ENCODE data around the gene LAMA2. TPM values are rescaled to one million over a fixed set of nuclear protein-coding genes. Genes with fewer than 3 reads are reported as not detected.

Gene LAMA2
- polyA plus RNA-seq, 1 of the 3 experiments (the other 2 are of a cell fraction), result 0.92 TPM

DNA sequence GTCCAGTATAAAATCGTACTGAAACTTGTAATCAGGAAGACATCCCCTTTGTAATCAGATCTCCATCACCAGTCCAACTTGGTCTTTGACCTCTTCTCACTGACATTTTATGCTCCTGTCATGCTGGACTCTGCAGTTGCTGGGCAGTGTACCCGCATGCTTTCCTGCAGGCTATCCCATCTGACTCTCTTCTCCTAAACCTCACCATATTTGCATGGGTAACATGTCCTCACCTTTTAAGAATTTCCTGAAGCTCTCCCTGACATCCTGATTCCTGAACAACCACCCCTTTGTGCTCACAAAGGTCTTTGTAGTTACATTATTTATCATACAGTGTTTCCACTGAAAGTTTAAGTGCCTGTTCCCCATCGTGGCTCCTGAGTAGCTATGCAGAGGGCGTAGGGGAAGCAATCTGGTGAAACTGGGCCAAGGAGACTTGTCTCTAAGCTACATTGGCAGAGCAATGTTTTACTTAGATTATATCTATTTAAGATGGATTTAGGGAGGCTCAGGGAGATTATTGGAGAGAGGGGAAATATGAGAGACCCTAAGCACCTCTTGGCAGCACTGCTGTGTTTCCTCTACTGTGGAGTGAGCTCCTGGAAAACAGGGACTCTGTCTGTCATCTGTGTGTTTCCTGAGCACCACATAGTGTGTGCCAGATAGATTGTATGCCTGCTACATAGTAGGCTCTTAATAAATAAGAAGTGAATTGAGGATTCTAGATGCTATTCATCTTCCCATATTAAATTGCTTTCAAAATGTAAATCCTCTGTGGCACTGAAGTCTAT, 124.0 kb downstream of the LAMA2 start:
- Histone ChIP-seq H2AFZ (ENCODE audit: low read depth) (no peak overlapping the region), H3K79me2 (ENCODE audit: insufficient read depth) (no peaks in the 10 kb centered on the region), H3F3A (replicated peaks; ENCODE audit: insufficient read depth) (no peaks in the 10 kb centered on the region), H4K20me1 (ENCODE audit: insufficient read depth) (no peaks in the 10 kb centered on the region), H3K4me2 (no peak overlapping the region), H3K36me3 (replicated peaks in 1 of 2; ENCODE audit: control insufficient read depth in 1 of 2, insufficient read depth in 2 of 2, low read length in 1 of 2) (no peaks in the 10 kb centered on the region), H3K9me2 (no peaks in the 10 kb centered on the region), H3K4me3 (ENCODE audit: low read depth in 2 of 2, low read length in 1 of 2) (no peak overlapping the region), H3K27me3 (ENCODE audit: insufficient read depth) (no peaks in the 10 kb centered on the region), H3K4me1 (ENCODE audit: control insufficient read depth in 1 of 2, insufficient read depth in 2 of 2, low read depth in 1 of 2, low read length in 1 of 2) (no peaks in the 10 kb centered on the region), H3K9ac (no peak overlapping the region), H3K9me3 (no peaks in the 10 kb centered on the region), H3K27ac (ENCODE audit: low read depth in 2 of 2, low read length in 1 of 2) (no peak overlapping the region)
- CTCF ChIA-PET, result no interaction called here
- TF ChIP-seq, protein P1, sequence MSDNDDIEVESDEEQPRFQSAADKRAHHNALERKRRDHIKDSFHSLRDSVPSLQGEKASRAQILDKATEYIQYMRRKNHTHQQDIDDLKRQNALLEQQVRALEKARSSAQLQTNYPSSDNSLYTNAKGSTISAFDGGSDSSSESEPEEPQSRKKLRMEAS (IDR thresholded peaks at IDR 0.05; ENCODE audit: low read depth), result no peak
- no peak for TF ChIP-seq EZH2phosphoT487 (IDR thresholded peaks at IDR 0.05; ENCODE audit: borderline replicate concordance, low read depth)
- WGBS (ENCODE audit: low lambda C conversion rate), result 10% methylated on average over 4 of the region's 4 CpGs
- DNase-seq, result no peak
- POLR2A ChIA-PET, result no interaction called here

DNA sequence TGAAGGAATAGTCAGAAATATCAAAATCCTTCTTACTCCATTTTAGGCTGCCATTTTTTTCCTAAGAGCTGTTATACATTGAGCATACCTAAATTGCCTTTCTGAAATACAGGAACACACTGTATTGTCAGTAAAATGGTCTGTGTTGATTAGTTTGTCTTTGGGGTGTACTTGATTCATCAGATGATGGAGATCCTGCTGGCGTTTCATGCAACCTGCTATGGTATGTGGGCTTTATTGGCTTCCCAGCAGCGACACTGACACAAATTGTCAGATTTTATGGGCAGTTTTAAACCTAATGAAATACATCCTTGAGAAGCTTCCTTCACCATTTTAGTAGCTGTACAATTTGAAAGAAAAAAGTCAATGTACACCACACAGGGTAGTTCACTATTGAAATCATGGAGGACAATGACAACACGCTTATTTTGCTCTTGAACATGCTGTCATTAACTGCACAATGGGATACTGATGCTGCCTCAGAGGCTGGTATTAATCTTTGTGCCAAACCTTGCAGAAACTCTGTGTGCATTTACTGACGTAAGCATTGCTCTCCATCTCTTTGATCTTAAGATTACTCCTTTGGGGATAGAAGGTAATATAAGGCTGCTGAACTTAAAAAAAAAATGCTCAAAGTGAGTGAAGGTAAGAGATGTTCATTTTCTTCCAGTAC, 124.9 kb downstream of the LAMA2 start:
- H3K9me3 ChIP-seq, result no peaks in the 10 kb centered on the region
- no peak overlapping the region for H3K9ac ChIP-seq
- WGBS (ENCODE audit: low lambda C conversion rate), result 1% methylated on average over 4 of the region's 4 CpGs
- no peak overlapping the region for H3K27ac ChIP-seq (ENCODE audit: low read depth in 2 of 2, low read length in 1 of 2)
- POLR2A ChIA-PET, result no interaction called here
- H4K20me1 ChIP-seq (ENCODE audit: insufficient read depth), result no peaks in the 10 kb centered on the region
- H3K4me1 ChIP-seq (ENCODE audit: control insufficient read depth in 1 of 2, insufficient read depth in 2 of 2, low read depth in 1 of 2, low read length in 1 of 2), result no peaks in the 10 kb centered on the region
- H3K9me2 ChIP-seq, result no peaks in the 10 kb centered on the region
- DNase-seq, result no peak
- CTCF ChIA-PET, result interaction anchor here (1.0 kb wide), 1 partner anchor 54 kb away, joined by 3 read pairs; no protein-coding TSS in a partner anchor
- no peaks in the 10 kb centered on the region for H3F3A ChIP-seq (replicated peaks; ENCODE audit: insufficient read depth)
- H3K4me2 ChIP-seq, result no peak overlapping the region
- H3K79me2 ChIP-seq (ENCODE audit: insufficient read depth), result no peaks in the 10 kb centered on the region
- no peak for TF ChIP-seq USF2 (IDR thresholded peaks at IDR 0.05; ENCODE audit: borderline replicate concordance, low read depth, low read length)
- TF ChIP-seq MEF2A (IDR thresholded peaks at IDR 0.05; ENCODE audit: borderline replicate concordance, low read depth), result no peak
- no peak for TF ChIP-seq RFX5 (IDR thresholded peaks at IDR 0.05; ENCODE audit: low read length)
- no peak for TF ChIP-seq TEAD4 (IDR thresholded peaks at IDR 0.05; ENCODE audit: borderline replicate concordance, insufficient read depth)
- no peak for TF ChIP-seq EP300 (IDR thresholded peaks at IDR 0.05; ENCODE audit: borderline replicate concordance in 1 of 2, low read depth in 1 of 2, low read length in 1 of 2)
- TF ChIP-seq JUND (IDR thresholded peaks at IDR 0.05), result no peak
- no peak for TF ChIP-seq TAF1 (IDR thresholded peaks at IDR 0.05; ENCODE audit: borderline replicate concordance, low read depth, low read length)
- no peak for TF ChIP-seq RAD21 (IDR thresholded peaks at IDR 0.05; ENCODE audit: low read length)
- H2AFZ ChIP-seq (ENCODE audit: low read depth), result no peak overlapping the region
- no peaks in the 10 kb centered on the region for H3K36me3 ChIP-seq (replicated peaks in 1 of 2; ENCODE audit: control insufficient read depth in 1 of 2, insufficient read depth in 2 of 2, low read length in 1 of 2)
- H3K27me3 ChIP-seq (ENCODE audit: insufficient read depth), result no peaks in the 10 kb centered on the region
- no peak overlapping the region for H3K4me3 ChIP-seq (ENCODE audit: low read depth in 2 of 2, low read length in 1 of 2)

Data from SK-N-SH (cell line).